GM18508 (cell line): ENCODE data around the gene PRDM13.
"Not testable (repeated sequence)": the region's sequence is repeated elsewhere in the genome, so short reads cannot be mapped to it uniquely, and the experiment has no call there.

Experiments
- ATAC-seq: cut with Tn5 transposase; IDR thresholded peaks from one replicate; pipeline ENCODE4 v1.9.1; 2021; ENCODE audit warnings: moderate number of reproducible peaks; ENCODE audit not compliant: insufficient read depth, unreplicated experiment

PRDM13 gene

DNA sequence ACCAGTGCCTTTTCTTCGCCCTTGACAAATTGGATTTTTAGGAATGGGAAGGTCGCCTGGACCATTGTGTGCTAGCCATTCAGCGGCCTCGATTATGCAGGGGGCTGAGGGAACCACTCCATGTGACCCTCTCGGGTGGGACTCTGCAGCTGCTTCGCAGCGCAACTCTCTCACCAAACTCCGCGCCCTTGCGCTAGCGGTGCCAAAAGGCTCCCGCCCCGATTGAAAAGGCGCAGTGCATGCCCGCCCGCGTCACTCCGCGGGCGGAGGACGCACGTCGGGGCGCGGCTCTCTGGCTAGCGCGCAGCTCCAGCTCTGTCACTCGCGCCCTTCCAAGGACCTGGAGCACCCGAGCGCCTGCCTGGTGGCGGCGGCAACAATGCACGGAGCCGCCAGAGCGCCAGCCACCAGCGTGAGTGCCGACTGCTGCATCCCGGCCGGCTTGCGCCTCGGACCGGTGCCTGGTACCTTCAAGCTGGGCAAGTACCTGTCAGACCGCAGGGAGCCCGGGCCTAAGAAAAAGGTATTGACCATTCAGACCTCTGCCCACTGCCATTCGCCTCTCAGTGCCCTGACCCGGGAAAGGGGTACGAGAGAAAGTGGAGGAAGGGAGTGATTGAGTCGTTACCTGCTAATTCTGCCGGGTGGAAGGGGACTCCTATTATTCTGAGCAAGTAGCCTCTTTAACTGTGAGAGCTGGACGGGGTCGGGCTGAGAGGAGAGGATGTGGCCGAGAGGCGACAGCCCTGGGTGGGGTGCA lies at the start of gene PRDM13:
Gene PRDM13 (plus strand): TSS at position 178 of the 760 bp plus-strand sequence. CDS start 202 bp downstream, at position 380.
- no peak for ATAC-seq

DNA sequence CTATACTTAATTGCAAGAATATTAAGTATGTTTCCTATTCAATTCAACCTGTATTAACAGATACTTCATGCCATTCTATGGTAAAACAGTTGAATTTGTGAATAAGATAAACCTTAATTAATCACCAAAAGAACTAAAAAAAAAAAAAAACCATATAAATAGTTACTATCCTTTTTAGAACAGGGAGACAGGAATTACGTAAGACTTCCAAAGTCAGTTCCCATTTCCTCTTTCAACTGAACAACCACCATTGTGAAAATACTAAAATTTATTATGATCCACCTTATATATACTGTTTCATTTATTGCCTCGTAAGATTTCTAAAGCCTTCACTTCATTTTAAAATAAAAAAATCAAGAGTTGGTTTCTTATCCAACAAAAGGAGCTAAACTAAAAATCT lies 47.6 kb upstream of the PRDM13 start:
- no peak for ATAC-seq

DNA sequence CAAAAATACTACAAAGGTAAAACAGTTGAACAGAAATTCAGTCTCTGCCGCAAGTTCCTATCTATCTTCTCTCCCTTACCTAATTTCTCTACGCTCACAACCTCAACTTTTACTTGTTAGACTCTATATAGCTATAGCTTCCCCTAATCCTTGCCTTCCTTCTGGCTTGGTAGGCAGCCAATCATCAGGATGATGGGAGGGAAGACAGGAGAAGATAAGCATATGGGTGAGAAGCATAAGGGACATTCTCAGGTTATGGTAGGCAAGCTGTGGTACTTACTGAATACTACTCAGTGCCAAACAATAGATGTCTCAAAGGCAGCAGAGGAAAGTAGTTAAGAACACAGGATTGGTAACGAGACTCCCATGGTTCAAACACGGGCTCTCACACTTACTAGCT lies 46.0 kb upstream of the PRDM13 start:
- ATAC-seq, result no peak

DNA sequence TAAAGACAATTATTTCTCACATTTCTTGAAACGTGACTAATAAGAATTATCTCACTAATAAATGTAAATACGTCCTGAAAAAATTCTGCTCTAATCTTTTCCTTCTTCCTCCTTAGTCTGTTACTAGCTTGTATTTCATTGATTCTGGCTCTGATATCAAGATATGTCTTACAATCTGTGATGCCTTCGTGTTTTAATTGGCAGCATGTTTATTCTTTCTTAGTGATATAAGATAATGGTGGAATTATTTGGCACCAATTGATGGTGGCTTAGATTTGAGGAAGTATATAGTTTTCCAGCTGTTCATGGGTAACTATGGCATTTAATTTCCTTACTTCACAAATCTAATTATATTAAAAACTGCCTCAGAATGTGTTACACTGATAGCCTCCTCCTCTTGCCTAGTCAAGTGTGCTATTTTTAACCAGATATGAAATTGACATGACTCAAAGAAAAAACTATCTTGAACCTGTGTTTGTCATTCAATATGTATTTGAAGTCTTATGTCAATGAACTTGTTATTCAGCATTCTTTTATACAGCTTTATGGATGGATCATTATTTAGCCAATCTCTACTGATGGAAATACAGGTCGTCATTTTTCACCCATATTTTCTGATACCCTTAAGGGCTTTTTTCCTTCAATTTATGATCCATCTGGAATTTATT lies 43.4 kb upstream of the PRDM13 start:
- ATAC-seq, result no peak

DNA sequence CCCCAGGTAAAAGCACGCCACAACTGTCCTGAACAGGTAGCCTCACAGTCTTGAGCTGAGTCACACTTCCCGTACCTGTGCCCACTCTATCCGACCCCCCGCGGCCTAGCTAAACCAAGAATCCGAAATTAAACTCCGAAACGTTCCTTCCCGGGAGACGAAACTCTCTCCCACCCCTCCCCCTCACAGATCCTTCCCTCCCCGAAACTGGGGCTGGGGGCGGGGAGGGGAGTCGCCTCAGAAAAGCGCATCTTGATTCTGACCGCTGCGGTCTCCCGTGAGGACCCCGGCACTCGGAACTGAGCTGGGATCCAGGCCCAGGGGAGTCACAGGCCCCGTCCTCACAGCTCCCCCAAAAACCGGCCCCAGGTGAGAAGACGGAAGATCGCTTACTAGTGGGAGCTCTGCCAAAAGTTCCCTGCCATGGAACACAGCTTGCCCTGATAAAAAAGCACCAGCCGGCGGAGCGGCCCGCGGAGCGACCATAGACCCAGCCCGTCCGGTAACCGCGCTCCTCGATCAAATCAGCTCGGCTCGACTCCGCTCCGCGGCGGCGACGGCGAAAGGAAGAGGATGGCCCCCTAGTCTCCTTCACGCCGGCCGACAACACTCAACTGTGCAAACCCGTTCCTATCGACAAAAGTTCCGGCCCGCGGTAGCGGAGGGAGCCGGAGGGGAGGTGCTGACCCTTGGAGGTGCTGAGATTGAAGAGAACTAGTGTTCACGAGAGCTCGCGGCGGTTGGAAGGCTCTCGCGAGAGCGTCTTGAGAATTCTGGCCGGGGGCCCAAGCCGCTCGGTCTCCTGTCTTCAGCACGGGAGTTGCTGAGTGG lies 38.3 kb upstream of the PRDM13 start, which contains the start of gene CCNC:
Gene CCNC (minus strand): TSS at position 558 of the 831 bp plus-strand sequence. CDS start 133 bp downstream, at position 425.
- peak; percentile 95 for ATAC-seq

DNA sequence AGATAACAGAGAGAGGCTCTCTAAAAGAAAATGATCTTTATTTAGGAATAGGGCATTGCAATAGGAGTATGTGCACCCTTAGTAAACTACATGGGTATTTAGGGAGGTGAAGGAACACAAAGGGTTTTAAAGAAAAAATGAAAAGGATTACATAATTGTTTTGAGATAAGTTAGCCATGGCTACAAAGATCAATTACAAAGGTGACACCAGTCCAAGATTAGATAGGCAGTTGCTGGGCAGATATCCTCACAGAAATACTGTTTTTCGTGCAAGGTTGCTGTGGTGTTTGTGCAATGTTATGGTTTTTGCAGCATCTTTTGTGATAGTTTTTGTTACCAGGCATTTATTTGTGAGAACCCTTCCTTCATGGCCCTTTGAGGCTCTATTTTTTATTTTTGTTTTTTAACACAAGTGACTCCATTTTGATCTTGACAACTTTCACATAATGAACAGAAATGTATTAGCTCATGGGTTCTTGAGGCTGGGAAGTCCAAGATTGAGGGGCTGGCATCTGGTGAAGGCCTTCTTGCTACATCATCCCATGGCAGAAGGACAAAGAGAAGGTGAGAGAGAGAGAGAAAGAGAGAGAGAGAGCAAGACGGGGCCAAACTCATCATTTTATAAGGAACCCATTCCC lies 32.5 kb upstream of the PRDM13 start:
- no peak for ATAC-seq

DNA sequence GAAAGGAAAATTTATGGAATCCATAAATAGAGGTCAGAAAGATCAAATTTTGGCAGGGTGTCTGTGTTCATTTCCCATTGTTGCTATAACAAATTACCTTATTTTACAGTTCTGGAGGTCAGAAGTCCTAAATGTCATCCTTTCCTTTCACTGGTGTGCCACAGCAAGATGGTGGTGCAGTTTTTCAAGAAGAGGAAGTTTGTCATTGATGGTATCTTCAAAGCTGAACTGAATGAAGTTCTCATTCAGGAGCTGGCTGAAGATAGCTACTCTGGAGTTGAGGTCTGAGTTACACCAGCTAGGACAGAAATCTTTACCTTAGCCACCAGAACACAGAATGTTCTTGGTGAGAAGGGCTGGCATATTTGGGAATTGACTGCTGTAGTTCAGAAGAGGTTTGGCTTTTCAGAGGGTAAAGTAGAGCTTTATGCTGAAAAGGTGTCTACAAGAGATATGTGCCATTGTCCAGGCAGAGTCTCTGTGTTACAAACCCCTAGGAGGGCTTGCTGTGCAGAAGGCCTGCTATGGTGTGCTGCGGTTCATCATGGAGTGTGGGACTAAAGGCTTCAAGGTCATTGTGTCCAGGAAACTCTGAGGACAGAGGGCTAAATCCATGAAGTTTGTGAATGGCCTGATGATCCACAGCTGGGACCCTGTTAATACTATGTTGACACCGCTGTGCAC lies 30.9 kb upstream of the PRDM13 start:
- no peak for ATAC-seq

DNA sequence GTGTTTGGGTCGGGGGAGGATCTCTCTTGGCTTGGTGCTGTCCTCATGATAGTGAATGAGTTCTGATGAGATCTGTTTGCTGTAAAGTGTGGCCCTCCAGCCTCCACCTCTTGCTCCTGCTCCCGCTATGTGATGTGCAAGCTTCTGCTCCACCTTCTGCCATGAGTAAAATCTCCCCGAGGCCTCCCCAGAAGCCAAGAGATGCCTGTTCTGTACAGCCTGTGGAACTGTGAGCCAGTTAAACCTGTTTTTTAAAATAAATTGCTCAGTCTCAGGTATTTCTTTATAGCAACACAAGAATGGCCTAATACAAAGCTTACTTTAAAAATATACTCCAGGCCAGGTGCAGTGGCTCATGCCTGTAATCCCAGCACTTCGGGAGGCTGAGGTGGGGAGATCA lies 26.9 kb upstream of the PRDM13 start:
- no peak for ATAC-seq

DNA sequence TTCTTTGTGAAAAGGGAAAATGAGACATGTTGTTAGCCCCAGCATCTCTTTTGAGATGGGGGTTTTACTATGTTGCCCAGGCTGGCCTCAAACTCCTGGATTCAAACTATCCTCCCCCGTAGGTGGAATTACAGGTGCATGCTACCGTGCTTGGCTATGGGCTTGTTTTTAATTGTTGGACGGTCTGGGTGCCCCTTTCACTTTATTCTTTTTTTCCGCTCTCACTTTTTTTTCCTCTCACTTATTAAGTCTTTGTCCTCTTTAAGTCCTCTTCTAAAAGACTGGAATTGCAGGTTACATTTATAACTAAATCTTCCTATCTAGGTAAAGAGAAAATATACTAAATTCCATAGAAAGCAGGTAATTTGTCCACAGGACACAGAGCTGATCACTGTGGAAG lies 18.8 kb upstream of the PRDM13 start:
- ATAC-seq, result no peak

DNA sequence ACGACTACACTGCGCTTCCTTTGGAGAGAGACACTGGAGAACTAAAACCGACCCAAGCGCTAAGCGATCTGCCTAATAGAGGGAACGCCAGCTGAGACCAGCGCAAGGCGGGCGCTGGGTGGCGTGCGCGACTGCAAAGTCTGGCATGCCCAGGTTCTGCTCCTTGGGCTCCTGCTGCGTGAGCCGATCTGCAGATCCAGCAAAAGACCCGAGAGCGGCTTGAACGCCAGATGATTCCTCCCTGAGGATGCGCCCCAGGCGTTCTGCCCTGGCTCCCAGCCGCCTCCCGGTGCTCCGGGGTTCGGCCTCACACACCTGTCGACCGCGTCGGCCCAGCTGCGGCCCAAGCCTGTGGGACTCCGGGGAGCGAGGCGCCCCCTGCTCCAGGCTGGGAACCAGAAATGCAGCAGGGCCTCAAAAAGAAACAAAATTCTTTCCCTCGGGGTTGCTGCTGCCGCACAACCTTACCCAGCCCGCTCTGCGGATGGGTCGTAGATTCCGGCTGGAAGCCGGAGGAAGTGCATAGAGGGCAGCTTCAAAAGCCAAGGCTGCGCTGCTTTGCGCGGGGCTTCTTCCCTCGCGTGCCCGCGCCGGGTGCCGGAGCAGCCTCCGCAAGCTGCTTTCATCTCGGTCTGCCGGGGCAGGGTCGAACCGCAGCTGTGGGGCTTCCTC lies 17.9 kb upstream of the PRDM13 start:
- peak; percentile 85 for ATAC-seq

DNA sequence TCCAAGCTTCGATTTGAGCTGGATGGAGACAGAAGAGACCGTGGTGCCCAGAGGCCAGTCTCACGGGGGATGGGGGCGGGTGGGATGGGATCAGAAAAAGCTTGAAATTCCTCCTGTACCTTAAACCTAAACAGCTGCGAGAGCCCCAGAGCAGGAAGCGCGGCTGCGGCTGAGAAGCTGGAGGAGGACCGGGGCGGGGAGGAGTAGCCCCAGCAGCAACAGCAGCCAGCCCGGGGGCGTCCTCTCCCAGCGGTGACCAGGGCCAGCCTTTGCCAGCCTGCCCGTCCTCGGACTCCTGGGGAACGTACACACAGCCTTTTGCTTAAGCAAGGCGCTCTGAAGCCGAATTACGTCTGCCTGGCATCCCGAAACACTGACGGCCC lies 17.4 kb upstream of the PRDM13 start:
- no peak for ATAC-seq

DNA sequence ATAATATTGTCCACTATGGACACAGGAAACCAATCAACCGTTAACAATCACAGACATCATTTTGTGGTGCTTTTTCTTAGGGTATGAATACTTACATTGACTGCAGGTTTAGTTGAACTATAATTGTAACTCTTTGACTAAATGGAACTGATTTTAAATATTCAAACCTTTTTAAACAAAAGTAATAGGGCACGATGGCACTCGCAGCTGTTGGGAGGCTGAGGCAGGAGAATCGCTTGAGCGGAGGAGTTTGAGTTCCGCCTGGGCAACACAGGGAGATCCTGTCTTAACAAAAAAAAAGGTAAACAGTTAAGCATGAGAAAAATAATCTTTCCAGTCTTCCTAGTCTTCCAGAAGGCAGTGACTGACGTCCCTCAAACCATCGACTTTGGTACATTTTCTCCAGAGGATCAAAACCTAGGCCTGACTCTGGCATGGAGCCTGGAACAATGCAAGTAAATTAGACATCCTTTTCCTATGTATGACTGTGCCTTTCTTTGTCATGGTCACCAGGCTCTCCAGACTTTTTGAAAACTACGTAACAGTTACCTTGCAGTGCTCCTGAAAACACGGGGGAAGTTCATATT lies 16.6 kb upstream of the PRDM13 start:
- ATAC-seq, result no peak

DNA sequence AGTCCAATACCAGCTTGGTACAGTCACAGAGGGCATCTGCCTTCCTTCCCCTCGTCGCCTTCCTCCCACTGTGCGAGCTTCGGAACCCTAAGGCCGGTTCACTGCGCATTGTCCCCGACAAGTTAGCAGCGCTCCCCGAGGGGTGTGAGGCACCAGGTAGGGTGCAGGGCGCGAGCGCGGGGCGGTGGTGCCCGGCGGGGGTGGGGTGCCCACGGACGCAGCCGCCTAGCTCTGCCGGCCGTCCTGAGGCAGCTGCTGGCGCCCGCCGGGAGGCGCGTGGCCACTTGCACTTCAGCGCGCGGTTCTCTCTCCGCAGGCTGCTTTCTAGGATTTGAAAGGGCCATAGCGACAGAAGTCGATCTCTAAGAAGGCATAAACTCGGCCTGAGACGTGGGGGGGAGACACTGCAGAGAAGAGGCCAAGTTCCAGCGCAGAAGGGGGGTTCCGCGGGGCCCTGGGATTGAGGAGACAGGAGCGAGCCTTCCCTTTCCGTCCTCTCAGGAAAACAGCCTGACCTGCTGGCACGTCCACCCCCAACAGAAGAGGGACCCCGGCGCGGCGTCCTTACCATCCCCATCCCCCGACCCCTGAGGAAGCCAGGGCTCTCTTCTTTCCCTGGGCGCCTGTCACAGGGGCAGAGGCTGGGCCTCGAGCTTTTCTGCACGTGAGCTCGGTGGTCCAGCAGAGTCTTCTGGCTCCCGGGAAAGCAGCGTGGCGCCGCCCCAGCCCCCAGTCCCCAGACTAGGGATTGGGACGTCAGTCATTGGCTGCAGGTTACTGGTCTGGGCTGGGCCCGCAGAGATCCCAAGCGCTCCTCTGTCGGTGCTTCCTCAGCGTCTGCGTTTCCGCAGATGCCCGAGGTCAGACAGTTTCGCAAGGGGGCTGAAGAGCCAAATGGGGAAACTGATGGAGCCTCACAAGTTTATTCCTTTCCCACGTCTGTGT lies 15.6 kb upstream of the PRDM13 start:
- ATAC-seq, result no peak

DNA sequence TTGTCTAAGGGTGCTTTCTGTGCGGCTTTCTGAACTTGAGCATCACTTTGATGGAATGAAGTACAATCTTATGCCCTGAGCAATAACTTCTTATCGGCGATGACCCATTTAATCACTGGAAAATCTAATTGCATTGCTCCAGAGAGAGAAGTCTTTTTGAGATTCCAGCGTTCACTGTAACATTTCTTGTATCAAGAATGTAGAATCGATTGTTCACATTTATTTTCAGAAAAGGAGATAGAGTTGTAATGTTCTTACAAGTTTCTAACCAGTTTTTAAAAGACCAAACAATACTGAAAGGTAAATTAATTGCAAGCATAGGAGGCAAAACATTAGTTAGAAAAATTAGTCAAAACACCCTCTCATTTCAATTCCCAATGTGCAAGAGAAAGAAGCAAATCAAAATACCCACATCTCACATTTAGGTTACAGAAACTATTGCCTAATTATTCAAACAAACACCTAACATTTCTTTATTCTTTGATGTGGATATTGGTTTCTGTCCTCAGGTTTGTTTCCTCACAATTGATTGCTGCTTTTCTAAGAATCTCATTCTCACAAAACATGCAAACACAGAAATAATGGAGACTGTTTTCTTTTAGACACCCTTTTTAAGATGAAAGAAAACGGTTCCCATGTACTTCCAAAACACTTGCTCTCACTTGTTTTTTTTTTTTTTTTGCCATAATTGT lies 14.8 kb upstream of the PRDM13 start:
- ATAC-seq, result no peak

DNA sequence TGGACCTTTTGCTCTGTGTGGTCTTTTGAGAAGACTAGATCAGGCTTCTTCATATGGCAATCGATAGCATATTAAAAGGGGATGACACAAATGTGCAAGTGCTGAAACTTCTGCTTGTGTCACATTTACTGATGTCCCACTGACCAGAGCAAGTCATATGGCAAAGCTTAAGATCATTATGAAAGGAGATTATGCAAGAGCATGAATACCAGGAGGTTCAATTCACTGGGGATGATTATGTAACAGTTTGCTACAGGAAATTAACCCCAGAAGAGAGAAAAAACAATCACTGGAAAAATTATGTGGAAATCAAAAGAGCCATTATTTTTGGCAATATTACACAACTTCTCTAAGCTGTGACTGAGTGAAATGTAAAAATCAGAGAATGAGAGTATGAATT lies 13.7 kb upstream of the PRDM13 start:
- ATAC-seq, result no peak

DNA sequence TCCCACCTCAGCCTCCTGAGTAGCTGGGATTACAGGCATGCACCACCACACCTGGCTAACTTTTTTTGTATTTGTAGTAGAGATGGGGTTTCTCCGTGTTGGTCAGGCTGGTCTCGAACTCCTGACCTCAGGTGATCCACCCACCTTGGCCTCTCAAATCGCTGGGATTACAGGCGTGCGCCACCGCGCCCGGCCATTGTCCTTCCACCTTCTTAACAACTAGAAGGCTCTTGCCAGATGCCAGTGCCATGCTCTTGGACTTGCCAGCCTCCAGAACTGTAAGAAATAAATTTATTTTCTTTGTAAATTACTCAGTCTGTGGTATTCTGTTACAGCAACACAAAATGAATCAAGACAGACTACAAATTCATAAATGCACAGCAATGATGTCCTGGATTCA lies 11.9 kb upstream of the PRDM13 start:
- not testable (repeated sequence) for ATAC-seq
